T-helper 1 cell treated with Interleukin-12 subunit alpha and Interleukin-12 subunit beta and Interleukin-4 antibody, amounts not matched to agents 30 ng/mL and 1 ng/mL, for 36 hours (primary cell): Measurements from ENCODE around the gene APOH. TPM values are rescaled to one million over a fixed set of nuclear protein-coding genes. Genes with fewer than 3 reads are reported as not detected.
"Not testable (repeated sequence)": the region's sequence is repeated elsewhere in the genome, so short reads cannot be mapped to it uniquely, and the experiment has no call there.

Source experiments
- intact Hi-C: fragments of 100-400 bp; cut with micrococcal nuclease; formaldehyde crosslinking; loops from one replicate; pipeline ENCODE4 v1.15.1; 2024
- total RNA-seq: library from RNA; stranded (reverse); gene quantifications from 2 replicates; pipeline ENCODE4 v1.2.3, GENCODE V29; 2022

The APOH gene
- not detected in 2 replicates for total RNA-seq

- intact Hi-C loops, result no loop called here
Observed at GRCh38 chr17:66228887-66229782, at the start of gene APOH. Gene APOH (minus strand): TSS chr17:66229415. CDS start chr17:66229379, 36 bp downstream.

GRCh38 chr17:66277191-66277590 lies 48.0 kb upstream of the APOH start:
- intact Hi-C loops, result no loop called here

- intact Hi-C loops, result no loop called here
Observed at GRCh38 chr17:66276328-66276937, 47.2 kb upstream of the APOH start.

GRCh38 chr17:66275651-66276050 lies 46.4 kb upstream of the APOH start:
- intact Hi-C loops, result no loop called here

- intact Hi-C loops, result no loop called here
Observed at GRCh38 chr17:66273586-66273848, 44.3 kb upstream of the APOH start.

GRCh38 chr17:66272811-66273585 lies 43.8 kb upstream of the APOH start:
- intact Hi-C loops, result no loop called here

- intact Hi-C loops, result no loop called here
Observed at GRCh38 chr17:66271512-66271911, 42.3 kb upstream of the APOH start.

- intact Hi-C loops, result no loop called here
Observed at GRCh38 chr17:66270106-66270505, 40.9 kb upstream of the APOH start.

GRCh38 chr17:66268247-66268927 lies 39.2 kb upstream of the APOH start:
- intact Hi-C loops, result no loop called here

- intact Hi-C loops, result no loop called here
Observed at GRCh38 chr17:66264696-66265095, 35.5 kb upstream of the APOH start.

- intact Hi-C loops, result no loop called here
Observed at GRCh38 chr17:66262767-66263166, 33.6 kb upstream of the APOH start.

GRCh38 chr17:66260688-66261087 lies 31.5 kb upstream of the APOH start:
- intact Hi-C loops, result no loop called here

GRCh38 chr17:66260275-66260674 lies 31.1 kb upstream of the APOH start:
- intact Hi-C loops, result no loop called here

- intact Hi-C loops, result loop anchor here (1.0 to 2.0 kb wide), 11 partner anchors 49 to 651 kb away; no protein-coding TSS in a partner anchor
Observed at GRCh38 chr17:66255527-66255971, 26.3 kb upstream of the APOH start.

- intact Hi-C loops, result loop anchor here (1.0 to 2.0 kb wide), 11 partner anchors 50 to 651 kb away; no protein-coding TSS in a partner anchor
Observed at GRCh38 chr17:66255112-66255511, 25.9 kb upstream of the APOH start.

- intact Hi-C loops, result not testable (repeated sequence)
Observed at GRCh38 chr17:66253458-66253857, 24.2 kb upstream of the APOH start.

GRCh38 chr17:66250686-66251085 lies 21.5 kb upstream of the APOH start:
- intact Hi-C loops, result no loop called here

GRCh38 chr17:66248285-66248684 lies 19.1 kb upstream of the APOH start:
- intact Hi-C loops, result no loop called here

GRCh38 chr17:66241839-66242238 lies 12.6 kb upstream of the APOH start:
- intact Hi-C loops, result no loop called here

GRCh38 chr17:66240630-66241029 lies 11.4 kb upstream of the APOH start:
- intact Hi-C loops, result no loop called here

- intact Hi-C loops, result no loop called here
Observed at GRCh38 chr17:66240013-66240412, 10.8 kb upstream of the APOH start.
